A549 (cell line): ENCODE results near the gene RBM6. TPM values are rescaled to one million over a fixed set of nuclear protein-coding genes. Genes with fewer than 3 reads are reported as not detected.

Experiments used
- ATAC-seq, 2 experiments: fragments of 200-7000 bp in 1 of 2; fragments of >200 bp in 1 of 2; cut with Nextera tagmentation in 1 of 2; cut with Tn5 transposase in 1 of 2; 3 replicates each; pipeline versions ENCODE4 v1.8.0 to v1.9.1; 2018 to 2020; ENCODE audit warnings: mild to moderate bottlenecking in 1 of 2, moderate library complexity in 1 of 2
- CTCF ChIA-PET: fragments of 300-600 bp; sonication (Branson Sonifier 250); formaldehyde crosslinking; extraction: SDS; loops from one replicate; lab custom pipeline; 2021; ENCODE audit warnings: antibody characterized with exemption, inconsistent platforms; lab: Yijun Ruan, JAX
- POLR2A ChIA-PET: fragments of 350-600 bp; formaldehyde crosslinking; extraction: SDS; loops from one replicate; lab custom pipeline; 2021; ENCODE audit warnings: antibody characterized with exemption, inconsistent platforms; lab: Yijun Ruan, JAX
- DNase-seq, 2 experiments: peaks; one replicate each; pipeline versions ENCODE4 v3.0.0 to v3.0.0-alpha.2; 2011 to 2016; ENCODE audit warnings: low read depth in 1 of 2, low spot score in 1 of 2
- FAIRE-seq: peaks from 2 replicates; lab custom pipeline; 2011; peaks lifted over from hg19 to GRCh38; lab: Jason Lieb, UNC
- H3K27ac ChIP-seq, 2 experiments: fragments of >200 bp; sonication (Bioruptor Twin); formaldehyde crosslinking; 3 replicates each; pipeline ENCODE4 v1.5.1; 2016 to 2017
- H3K4me1 ChIP-seq: fragments of >200 bp; sonication (Bioruptor Twin); formaldehyde crosslinking; 3 replicates; pipeline ENCODE4 v1.6.1; 2016
- H3K4me2 ChIP-seq: fragments of >200 bp; sonication (Bioruptor Twin); formaldehyde crosslinking; 3 replicates; pipeline ENCODE4 v1.6.1; 2016
- H3K4me3 ChIP-seq: fragments of >200 bp; sonication (Bioruptor Twin); formaldehyde crosslinking; 3 replicates; pipeline ENCODE4 v1.5.1; 2016
- H3K9me3 ChIP-seq: fragments of >200 bp; sonication (Bioruptor Twin); formaldehyde crosslinking; 3 replicates; pipeline ENCODE4 v1.6.1; 2016
- CBX8 ChIP-seq: fragments of 200-600 bp; sonication (generic); IDR thresholded peaks from 2 replicates; pipeline ENCODE4 v1.6.1; 2016
- CEBPB ChIP-seq, 2 experiments: fragments of >200 bp in 1 of 2; sonication (Bioruptor Twin) in 1 of 2; formaldehyde crosslinking in 1 of 2; IDR thresholded peaks; 2 replicates each; pipeline ENCODE4 v1.6.1; 2012 to 2016
- CHD2 ChIP-seq: fragments of 150-350 bp; IDR thresholded peaks from 2 replicates; pipeline ENCODE4 v1.6.1; 2014; ENCODE audit warnings: low read length; ENCODE audit not compliant: partially characterized antibody
- CHD4 ChIP-seq: fragments of 200-600 bp; sonication (generic); IDR thresholded peaks from 2 replicates; pipeline ENCODE4 v1.6.1; 2016; ENCODE audit warnings: antibody characterized with exemption, mild to moderate bottlenecking, borderline replicate concordance
- EP300 ChIP-seq, 2 experiments: fragments of >200 bp; sonication (Bioruptor Twin); formaldehyde crosslinking; IDR thresholded peaks; 2 replicates in 1 of 2; 3 replicates in 1 of 2; pipeline ENCODE4 v1.6.1; 2016 to 2017
- ESRRA ChIP-seq: fragments of 150-350 bp; IDR thresholded peaks from 2 replicates; pipeline ENCODE4 v1.6.1; 2014; ENCODE audit warnings: mild to moderate bottlenecking, low read length, borderline replicate concordance
- FOSL2 ChIP-seq, 2 experiments: fragments of 450-650 bp in 1 of 2; fragments of >200 bp in 1 of 2; sonication (Bioruptor Twin) in 1 of 2; formaldehyde crosslinking; IDR thresholded peaks; 2 replicates each; pipeline versions ENCODE4 v1.5.0 to v1.6.1; 2016 to 2020; ENCODE audit warnings: mild to moderate bottlenecking in 1 of 2, moderate library complexity in 1 of 2
- KDM1A ChIP-seq: fragments of 200-600 bp; sonication (generic); IDR thresholded peaks from 2 replicates; pipeline ENCODE4 v1.6.1; 2016; ENCODE audit warnings: low read depth, mild to moderate bottlenecking
- MAFK ChIP-seq: fragments of 450-650 bp; IDR thresholded peaks from 2 replicates; pipeline ENCODE4 v1.6.1; 2014; ENCODE audit not compliant: partially characterized antibody
- MAZ ChIP-seq: fragments of 150-350 bp; IDR thresholded peaks from 2 replicates; pipeline ENCODE4 v1.6.1; 2014; ENCODE audit warnings: antibody characterized with exemption, low read depth, low read length, borderline replicate concordance
- MYC ChIP-seq: IDR thresholded peaks from 2 replicates; pipeline ENCODE4 v1.6.1; 2012; ENCODE audit warnings: mild to moderate bottlenecking, inconsistent platforms, low read length, improper control_type of control experiment, borderline replicate concordance
- POLR2AphosphoS2 ChIP-seq: conservative IDR thresholded peaks from 2 replicates; pipeline ENCODE4 v1.6.1; 2012; ENCODE audit warnings: low read length, improper control_type of control experiment, inconsistent platforms
- RAD21 ChIP-seq, 2 experiments: fragments of >200 bp in 1 of 2; sonication (Bioruptor Twin) in 1 of 2; formaldehyde crosslinking in 1 of 2; IDR thresholded peaks in 1 of 2; conservative IDR thresholded peaks in 1 of 2; 2 replicates in 1 of 2; 3 replicates in 1 of 2; pipeline ENCODE4 v1.6.1; 2012 to 2018; ENCODE audit warnings: inconsistent platforms in 1 of 2
- TFCP2L1 ChIP-seq: fragments of 250-450 bp; sonication (Bioruptor Pico); IDR thresholded peaks from 2 replicates; pipeline ENCODE4 v1.5.0; 2021; ENCODE audit warnings: mild to moderate bottlenecking
- ZC3H11A ChIP-seq: fragments of 450-650 bp; IDR thresholded peaks from 2 replicates; pipeline ENCODE4 v1.6.1; 2014; ENCODE audit warnings: antibody characterized with exemption, mild to moderate bottlenecking
- ZSCAN20 ChIP-seq: fragments of 250-450 bp; sonication (Bioruptor Pico); IDR thresholded peaks from 2 replicates; pipeline ENCODE4 v1.8.0; 2022; ENCODE audit warnings: mild to moderate bottlenecking, moderate library complexity
- WGBS: methylation state at CpG from one replicate; pipeline ENCODE4 v1.1.6; 2017; ENCODE audit errors: missing lambda C conversion rate; 5-methylcytosine and 5-hydroxymethylcytosine counted together
- polyA plus RNA-seq, 4 experiments: library from polyadenylated mRNA; depleted of rRNA in 3 of 4; stranded (reverse); fragments of >200 nt; fragmentation: RNase III in 1 of 4; extraction: RNeasy Plus Mini Kit Qiagen cat#74134 plus additional on column Dnase treatment in 1 of 4; gene quantifications; 2 replicates in 3 of 4; 3 replicates in 1 of 4; pipeline ENCODE4 v1.2.3, GENCODE V29; 2011 to 2017
- TF ChIP-seq, protein P1 (sequence below): fragments of >200 bp; sonication (Bioruptor Twin); formaldehyde crosslinking; IDR thresholded peaks from 3 replicates; pipeline ENCODE4 v1.5.1; 2016
- TF ChIP-seq, protein P2 (sequence below): fragments of >200 bp; sonication (Bioruptor Twin); formaldehyde crosslinking; IDR thresholded peaks from 3 replicates; pipeline ENCODE4 v1.6.1; 2016

RBM6 gene
- polyA plus RNA-seq, 2 of the 4 experiments (the other 2 are of a cell fraction): 40.4 to 44.2 TPM

DNA sequence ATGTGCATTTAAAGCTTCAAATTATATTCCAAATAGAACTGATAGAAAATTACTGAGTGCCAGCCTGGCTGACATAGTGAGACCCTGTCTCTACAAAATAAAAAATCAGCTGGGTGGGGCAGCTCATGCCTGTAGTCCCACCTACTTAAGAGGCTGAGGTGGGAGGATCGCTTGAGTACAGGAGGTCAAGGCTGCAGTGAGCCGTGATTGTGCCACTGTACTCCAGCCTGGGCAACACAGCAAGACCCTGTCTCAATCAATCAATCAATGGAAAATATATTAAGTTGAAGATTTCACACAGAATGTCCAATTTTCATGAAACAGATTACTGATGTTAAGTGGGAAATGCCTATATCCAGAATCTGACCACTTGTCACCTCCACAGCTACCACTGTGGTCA lies 14.5 kb upstream of the RBM6 start (continued):
- TF ChIP-seq, protein P1, sequence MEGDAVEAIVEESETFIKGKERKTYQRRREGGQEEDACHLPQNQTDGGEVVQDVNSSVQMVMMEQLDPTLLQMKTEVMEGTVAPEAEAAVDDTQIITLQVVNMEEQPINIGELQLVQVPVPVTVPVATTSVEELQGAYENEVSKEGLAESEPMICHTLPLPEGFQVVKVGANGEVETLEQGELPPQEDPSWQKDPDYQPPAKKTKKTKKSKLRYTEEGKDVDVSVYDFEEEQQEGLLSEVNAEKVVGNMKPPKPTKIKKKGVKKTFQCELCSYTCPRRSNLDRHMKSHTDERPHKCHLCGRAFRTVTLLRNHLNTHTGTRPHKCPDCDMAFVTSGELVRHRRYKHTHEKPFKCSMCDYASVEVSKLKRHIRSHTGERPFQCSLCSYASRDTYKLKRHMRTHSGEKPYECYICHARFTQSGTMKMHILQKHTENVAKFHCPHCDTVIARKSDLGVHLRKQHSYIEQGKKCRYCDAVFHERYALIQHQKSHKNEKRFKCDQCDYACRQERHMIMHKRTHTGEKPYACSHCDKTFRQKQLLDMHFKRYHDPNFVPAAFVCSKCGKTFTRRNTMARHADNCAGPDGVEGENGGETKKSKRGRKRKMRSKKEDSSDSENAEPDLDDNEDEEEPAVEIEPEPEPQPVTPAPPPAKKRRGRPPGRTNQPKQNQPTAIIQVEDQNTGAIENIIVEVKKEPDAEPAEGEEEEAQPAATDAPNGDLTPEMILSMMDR: no peak
- no peak for TF ChIP-seq KDM1A

DNA sequence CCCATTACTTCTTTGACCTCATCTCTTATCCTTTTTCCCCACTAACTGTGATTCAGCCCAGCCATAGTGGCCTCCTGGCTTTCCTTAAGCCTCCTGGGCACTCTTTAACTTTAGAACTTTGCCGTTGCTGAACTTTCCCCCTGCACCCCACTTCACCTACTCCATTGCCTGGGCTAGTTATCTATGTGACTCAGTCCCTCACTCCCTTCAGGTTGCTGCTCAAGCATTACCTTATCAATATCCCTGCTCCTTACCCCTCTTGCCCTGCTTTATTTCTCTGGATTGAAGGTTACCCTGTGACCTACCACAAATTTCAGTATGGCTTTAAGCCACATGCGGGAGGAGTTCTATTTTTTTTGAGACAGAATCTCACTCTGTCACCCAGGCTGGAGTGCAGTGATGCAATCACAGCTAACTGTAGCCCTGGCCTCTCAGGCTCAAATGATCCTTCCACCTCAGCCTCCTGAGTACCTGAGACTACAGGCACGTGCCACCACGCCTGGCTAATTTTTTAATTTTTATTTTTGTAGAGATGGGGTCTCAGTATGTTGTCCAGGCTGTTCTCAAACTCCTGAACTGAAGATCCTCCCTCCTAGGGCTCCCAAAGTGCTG lies 13.7 kb upstream of the RBM6 start:
- Histone ChIP-seq H3K4me1 (peaks cover 19% of the 10 kb centered on the region; the same call in 2 of the 3 replicates), H3K27ac (no peak overlapping the region), H3K4me2 (no peak overlapping the region), H3K4me3 (no peak overlapping the region), H3K9me3 (no peaks in the 10 kb centered on the region)
- no peak for ATAC-seq
- TF ChIP-seq MAFK (no peak), TFCP2L1 (CRISPR knock-in tag) (no peak), CHD2 (no peak), CHD4 (no peak), ZC3H11A (no peak), RAD21 (conservative IDR thresholded peaks at IDR 0.05 in 1 of 2, IDR thresholded peaks at IDR 0.05 in 1 of 2) (no peak), MYC (no peak), EP300 (IDR thresholded peaks at IDR 0.05) (no peak), MAZ (no peak)
- TF ChIP-seq, protein P2, sequence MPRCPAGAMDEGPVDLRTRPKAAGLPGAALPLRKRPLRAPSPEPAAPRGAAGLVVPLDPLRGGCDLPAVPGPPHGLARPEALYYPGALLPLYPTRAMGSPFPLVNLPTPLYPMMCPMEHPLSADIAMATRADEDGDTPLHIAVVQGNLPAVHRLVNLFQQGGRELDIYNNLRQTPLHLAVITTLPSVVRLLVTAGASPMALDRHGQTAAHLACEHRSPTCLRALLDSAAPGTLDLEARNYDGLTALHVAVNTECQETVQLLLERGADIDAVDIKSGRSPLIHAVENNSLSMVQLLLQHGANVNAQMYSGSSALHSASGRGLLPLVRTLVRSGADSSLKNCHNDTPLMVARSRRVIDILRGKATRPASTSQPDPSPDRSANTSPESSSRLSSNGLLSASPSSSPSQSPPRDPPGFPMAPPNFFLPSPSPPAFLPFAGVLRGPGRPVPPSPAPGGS: no peak
- TF ChIP-seq, protein P1: no peak
- WGBS: 86% methylated on average over 4 of the region's 4 CpGs
- FAIRE-seq: no peak
- CTCF ChIA-PET: no interaction called here
- DNase-seq: no peak
- POLR2A ChIA-PET: no interaction called here

DNA sequence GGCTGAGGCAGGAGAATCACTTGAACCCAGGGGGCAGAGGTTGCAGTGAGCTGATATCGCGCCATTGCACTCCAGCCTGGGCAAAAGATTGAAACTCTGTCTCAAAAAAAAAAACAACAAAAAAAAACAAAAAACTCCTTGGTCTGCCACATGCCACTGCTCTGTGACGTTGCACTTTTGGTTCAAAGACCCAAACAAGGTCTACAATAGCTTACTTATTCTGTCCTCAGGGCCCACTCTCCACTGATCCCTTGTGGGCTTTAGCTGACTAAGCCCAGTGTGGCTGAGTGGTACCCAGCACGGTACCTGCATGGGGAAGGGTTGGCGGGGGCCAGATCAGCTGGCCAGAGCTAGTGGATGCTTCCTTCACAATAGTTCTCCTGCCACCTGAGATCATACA lies 12.2 kb upstream of the RBM6 start:
- ATAC-seq: no peak
- 92% methylated on average over 5 of the region's 5 CpGs for WGBS
- TF ChIP-seq POLR2AphosphoS2 (no peak), CBX8 (no peak), ESRRA (no peak), FOSL2 (IDR thresholded peaks at IDR 0.05) (no peak), FOSL2 (CRISPR knock-in tag; IDR thresholded peaks at IDR 0.05) (no peak), CHD2 (no peak), ZSCAN20 (no peak), CEBPB (IDR thresholded peaks at IDR 0.05) (no peak)
- TF ChIP-seq, all 56 proteins: peak for 0
- DNase-seq: no peak
- no peak for FAIRE-seq
- no peak overlapping the region for H3K4me2 ChIP-seq
- H3K4me1 ChIP-seq: peaks cover 19% of the 10 kb centered on the region; the same call in 2 of the 3 replicates
- ChIA-PET POLR2A (interaction anchor here (1.2 kb wide), 1 partner anchor 13 kb away, joined by 3 read pairs; the partner anchor contains the start of gene RBM6), CTCF (interaction anchor here (1.3 to 4.2 kb wide), 3 partner anchors 14 to 89 kb away, joined by 3 to 16 read pairs (median 3); no protein-coding TSS in a partner anchor)
- no peak overlapping the region for H3K4me3 ChIP-seq
- no peaks in the 10 kb centered on the region for H3K9me3 ChIP-seq
- no peak overlapping the region for H3K27ac ChIP-seq
